Measurements from ENCODE around the gene UHRF1. TPM values are rescaled to one million over a fixed set of nuclear protein-coding genes. Genes with fewer than 3 reads are reported as not detected.
"Not testable (repeated sequence)": the region's sequence is repeated elsewhere in the genome, so short reads cannot be mapped to it uniquely, and the experiment has no call there.

Gene UHRF1
- polyA plus RNA-seq, 6 donors from 2014 or later: 0.07 to 0.17 (median 0.14) TPM; not detected in 2

DNA sequence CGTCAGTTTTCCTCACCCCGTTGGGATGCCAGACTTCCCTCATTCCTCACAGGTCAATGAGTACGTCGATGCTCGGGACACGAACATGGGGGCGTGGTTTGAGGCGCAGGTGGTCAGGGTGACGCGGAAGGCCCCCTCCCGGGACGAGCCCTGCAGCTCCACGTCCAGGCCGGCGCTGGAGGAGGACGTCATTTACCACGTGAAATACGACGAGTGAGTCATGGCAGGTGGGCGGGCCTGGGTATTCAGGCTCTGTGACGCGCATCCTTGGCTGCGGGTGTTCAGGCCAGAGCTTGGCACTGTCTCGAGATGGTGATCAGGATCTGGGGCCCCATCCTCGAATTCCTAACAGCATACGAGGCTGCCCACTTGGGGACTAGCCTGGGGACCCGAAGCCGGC, 21.4 kb downstream of the UHRF1 start:
- Mint-ChIP-seq H3K9me3 (no peaks in the 10 kb centered on the region), H3K4me1 (peaks cover 5 to 15% (median 14%) of the 10 kb centered on the region in 3 donors), H3K4me3 (no peak overlapping the region), H3K36me3 (no peaks in the 10 kb centered on the region), H3K27me3 (no peaks in the 10 kb centered on the region), H3K27ac (peak overlapping the region in 1 of 6 donors; percentile 22)
- DNase-seq: no peak
- ATAC-seq (ENCODE audit: low read depth in 2 of 2): no peak

DNA sequence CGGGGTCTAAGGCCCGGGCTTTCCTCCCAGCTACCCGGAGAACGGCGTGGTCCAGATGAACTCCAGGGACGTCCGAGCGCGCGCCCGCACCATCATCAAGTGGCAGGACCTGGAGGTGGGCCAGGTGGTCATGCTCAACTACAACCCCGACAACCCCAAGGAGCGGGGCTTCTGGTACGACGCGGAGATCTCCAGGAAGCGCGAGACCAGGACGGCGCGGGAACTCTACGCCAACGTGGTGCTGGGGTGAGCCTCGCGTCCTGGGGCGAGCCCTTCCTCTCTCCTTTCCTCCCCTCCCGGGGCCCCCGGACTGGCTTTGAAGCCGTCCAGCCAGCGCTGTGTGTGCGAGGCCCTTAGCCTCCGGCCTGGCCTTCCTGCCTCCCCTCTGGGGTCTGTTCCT, 23.4 kb downstream of the UHRF1 start:
- Mint-ChIP-seq H3K4me1 (peaks cover 5 to 15% (median 14%) of the 10 kb centered on the region in 3 donors), H3K36me3 (no peaks in the 10 kb centered on the region), H3K9me3 (no peaks in the 10 kb centered on the region), H3K4me3 (peak overlapping the region in 1 of 8 donors; percentile 16), H3K27ac (peak overlapping the region in 1 of 6 donors; percentile 37), H3K27me3 (no peaks in the 10 kb centered on the region)
- DNase-seq (no peak), ATAC-seq (ENCODE audit: low read depth in 2 of 2) (no peak)

DNA sequence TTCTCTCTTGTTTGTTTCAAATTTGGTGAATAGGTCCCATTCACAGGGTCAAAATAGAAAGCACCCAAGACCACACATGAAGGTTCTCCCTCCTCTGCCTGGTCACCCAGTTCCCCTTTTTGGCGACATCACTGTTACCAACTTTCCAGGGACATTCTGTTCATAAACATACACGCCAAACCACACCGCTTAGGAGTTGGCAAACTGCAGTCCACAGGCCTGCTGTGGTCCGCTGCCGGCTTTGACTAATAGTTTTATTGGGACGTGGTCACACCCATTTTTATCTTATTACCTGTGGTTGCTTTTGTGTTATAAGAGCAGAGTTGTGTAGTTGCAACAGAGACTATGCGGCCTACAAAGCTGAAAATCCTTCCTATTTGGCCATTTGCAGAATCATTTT, 24.2 kb downstream of the UHRF1 start:
- ATAC-seq (ENCODE audit: low read depth in 2 of 2): no peak
- H3K4me3 Mint-ChIP-seq: no peak overlapping the region
- DNase-seq: no peak
- no peaks in the 10 kb centered on the region for H3K36me3 Mint-ChIP-seq
- no peaks in the 10 kb centered on the region for H3K27me3 Mint-ChIP-seq
- peaks cover 5 to 15% (median 14%) of the 10 kb centered on the region in 3 donors for H3K4me1 Mint-ChIP-seq
- H3K27ac Mint-ChIP-seq: peak overlapping the region in 4 of 6 donors; percentile 37 to 61 (median 55)
- H3K9me3 Mint-ChIP-seq: no peaks in the 10 kb centered on the region

DNA sequence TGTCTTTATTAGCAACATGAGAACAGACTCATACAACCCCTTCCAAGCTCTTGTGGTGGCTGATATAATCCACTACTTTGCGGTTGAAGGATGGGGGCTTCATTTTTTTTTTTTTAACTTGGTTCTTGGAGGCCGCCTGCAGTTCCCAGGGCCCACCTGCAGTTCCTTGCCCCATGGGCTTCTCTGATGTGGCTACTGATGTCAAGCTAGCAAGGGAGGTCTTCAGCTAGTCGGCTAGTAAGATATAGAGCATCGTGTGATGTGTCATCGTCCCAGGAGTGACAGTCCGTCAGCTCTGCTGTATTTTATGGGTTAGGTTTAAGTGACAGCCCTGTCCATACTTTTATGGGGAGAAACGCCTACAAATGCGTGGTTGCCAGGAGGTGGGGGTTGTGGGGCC, 26.1 kb downstream of the UHRF1 start:
- Mint-ChIP-seq H3K4me1 (peaks cover 5 to 15% (median 14%) of the 10 kb centered on the region in 3 donors), H3K4me3 (no peak overlapping the region), H3K27ac (peak overlapping the region in 1 of 6 donors; percentile 1), H3K36me3 (no peaks in the 10 kb centered on the region), H3K27me3 (no peaks in the 10 kb centered on the region), H3K9me3 (no peaks in the 10 kb centered on the region)
- DNase-seq (no peak), ATAC-seq (ENCODE audit: low read depth in 2 of 2) (no peak)

DNA sequence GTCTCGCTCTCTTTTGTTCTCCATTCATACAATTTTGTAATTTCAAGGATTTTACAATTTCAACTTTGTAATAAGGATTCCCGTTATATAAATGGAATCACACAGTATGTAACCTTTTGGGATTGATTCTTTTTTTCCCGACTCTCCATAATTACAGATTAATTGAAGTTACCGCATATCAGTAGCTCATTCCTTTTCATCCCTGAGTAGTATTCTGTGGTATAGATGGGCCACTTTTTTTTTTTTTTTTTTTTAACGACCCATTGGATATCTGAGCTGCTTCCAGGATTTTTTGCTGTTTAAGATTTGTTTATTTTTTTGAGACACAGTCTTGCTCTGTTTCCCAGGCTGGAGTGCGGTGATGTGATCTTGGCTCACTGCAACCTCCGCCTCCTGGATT, 27.8 kb downstream of the UHRF1 start:
- DNase-seq: no peak
- H3K27ac Mint-ChIP-seq: peak overlapping the region in 1 of 6 donors; percentile 53
- no peaks in the 10 kb centered on the region for H3K9me3 Mint-ChIP-seq
- H3K4me1 Mint-ChIP-seq: peaks cover 5 to 15% (median 14%) of the 10 kb centered on the region in 3 donors
- no peak overlapping the region for H3K4me3 Mint-ChIP-seq
- no peaks in the 10 kb centered on the region for H3K27me3 Mint-ChIP-seq
- H3K36me3 Mint-ChIP-seq: no peaks in the 10 kb centered on the region
- ATAC-seq (ENCODE audit: low read depth in 2 of 2): no peak

DNA sequence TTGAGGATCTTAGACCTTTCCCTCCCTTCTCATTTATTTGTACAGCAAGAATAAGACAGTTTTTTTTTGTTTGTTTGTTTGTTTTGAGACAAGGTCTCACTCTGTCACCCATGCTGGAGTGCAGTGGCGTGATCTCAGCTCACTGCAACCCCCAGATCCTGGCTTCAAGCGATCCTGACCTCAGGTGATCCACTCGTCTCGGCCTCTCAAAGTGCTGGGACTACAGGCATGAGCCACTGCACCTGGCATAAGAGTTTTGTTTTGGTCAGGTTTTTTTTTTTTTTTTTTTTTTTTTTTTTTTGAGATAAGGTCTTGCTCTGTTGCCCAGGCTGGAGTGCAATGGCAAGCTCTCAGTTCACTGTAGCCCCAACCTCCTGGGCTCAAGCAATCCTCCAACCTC, 29.2 kb downstream of the UHRF1 start:
- not testable (repeated sequence) for DNase-seq; H3K27me3 Mint-ChIP-seq; H3K4me1 Mint-ChIP-seq; H3K4me3 Mint-ChIP-seq; H3K27ac Mint-ChIP-seq; H3K36me3 Mint-ChIP-seq; ATAC-seq (ENCODE audit: low read depth in 2 of 2); H3K9me3 Mint-ChIP-seq

DNA sequence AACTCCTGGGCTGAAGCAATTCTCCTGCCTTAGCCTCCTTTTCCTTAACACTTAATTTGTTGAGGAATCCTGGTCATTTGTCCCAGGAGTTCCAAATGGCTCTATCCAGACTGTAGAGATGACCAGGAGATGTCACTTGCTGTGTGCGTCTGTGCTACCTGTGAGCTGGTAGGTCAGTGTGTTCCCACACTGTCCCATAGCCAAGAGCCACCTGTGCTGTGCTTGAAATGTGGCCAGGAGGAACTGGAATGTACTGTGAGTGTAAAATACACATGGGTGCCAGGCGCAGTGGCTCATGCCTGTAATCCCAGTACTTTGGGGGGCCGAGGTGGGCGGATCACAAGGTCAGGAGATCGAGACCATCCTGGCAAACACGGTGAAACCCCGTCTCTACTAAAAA, 30.2 kb downstream of the UHRF1 start:
- no peak for ATAC-seq (ENCODE audit: low read depth in 2 of 2)
- Mint-ChIP-seq H3K27me3 (no peaks in the 10 kb centered on the region), H3K4me3 (no peak overlapping the region), H3K9me3 (no peaks in the 10 kb centered on the region), H3K27ac (no peak overlapping the region), H3K4me1 (peaks cover 0 to 3% (median 0%) of the 10 kb centered on the region in 3 donors), H3K36me3 (no peaks in the 10 kb centered on the region)
- no peak for DNase-seq

DNA sequence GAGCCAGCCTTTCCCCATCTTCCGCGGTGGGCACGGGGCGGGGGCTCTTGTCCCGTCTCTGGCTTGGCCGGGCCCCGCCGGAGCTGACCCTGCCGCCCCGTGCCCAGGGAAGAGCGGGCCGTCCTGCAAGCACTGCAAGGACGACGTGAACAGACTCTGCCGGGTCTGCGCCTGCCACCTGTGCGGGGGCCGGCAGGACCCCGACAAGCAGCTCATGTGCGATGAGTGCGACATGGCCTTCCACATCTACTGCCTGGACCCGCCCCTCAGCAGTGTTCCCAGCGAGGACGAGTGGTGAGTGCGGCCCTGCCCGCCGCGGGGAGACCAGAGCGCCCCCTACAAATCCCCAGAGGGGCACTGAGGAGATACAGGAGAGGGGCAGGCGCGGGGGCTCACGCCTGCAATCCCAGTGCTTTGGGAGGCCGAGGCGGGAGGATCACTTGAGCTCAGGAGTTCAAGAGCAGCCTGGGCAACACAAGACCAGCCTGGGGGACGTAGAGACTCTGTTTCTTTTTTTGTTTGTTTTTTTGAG, 32.4 kb downstream of the UHRF1 start:
- H3K27me3 Mint-ChIP-seq; H3K4me1 Mint-ChIP-seq; DNase-seq; ATAC-seq (ENCODE audit: low read depth in 2 of 2); H3K27ac Mint-ChIP-seq; H3K36me3 Mint-ChIP-seq; H3K4me3 Mint-ChIP-seq; H3K9me3 Mint-ChIP-seq: not testable (repeated sequence)

DNA sequence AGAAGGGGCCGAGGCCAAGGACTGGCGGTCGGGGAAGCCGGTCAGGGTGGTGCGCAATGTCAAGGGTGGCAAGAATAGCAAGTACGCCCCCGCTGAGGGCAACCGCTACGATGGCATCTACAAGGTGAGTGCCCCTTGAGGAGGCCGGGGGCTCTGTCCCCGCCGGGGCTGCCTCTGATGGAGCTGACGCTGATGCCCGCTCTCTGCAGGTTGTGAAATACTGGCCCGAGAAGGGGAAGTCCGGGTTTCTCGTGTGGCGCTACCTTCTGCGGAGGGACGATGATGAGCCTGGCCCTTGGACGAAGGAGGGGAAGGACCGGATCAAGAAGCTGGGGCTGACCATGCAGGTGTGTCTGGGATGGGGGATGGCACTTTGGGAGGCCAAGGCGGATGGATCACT, 41.3 kb downstream of the UHRF1 start:
- H3K9me3 Mint-ChIP-seq; ATAC-seq (ENCODE audit: low read depth in 2 of 2); H3K27ac Mint-ChIP-seq; H3K4me1 Mint-ChIP-seq; H3K36me3 Mint-ChIP-seq; H3K4me3 Mint-ChIP-seq; H3K27me3 Mint-ChIP-seq; DNase-seq: not testable (repeated sequence)

DNA sequence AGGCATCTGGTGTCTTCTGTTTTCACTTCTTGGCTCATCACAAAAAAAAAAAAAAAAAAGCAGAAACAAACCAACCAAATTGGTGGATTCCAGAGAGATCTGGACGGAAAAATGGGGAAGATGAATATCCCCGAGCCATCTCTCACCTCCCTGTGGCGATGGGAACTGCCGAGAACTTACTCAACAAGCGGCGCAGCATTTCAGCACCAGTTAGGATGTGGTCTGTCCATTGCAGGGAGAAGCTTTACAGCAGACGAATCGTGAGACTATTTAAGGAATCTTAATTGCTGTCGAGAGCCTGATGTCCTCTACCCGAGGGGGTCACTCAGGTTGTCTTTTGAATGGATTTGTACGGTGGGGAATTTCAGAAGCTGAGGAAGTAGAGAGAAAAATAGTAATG, 42.4 kb downstream of the UHRF1 start:
- no peaks in the 10 kb centered on the region for H3K9me3 Mint-ChIP-seq
- H3K27ac Mint-ChIP-seq: no peak overlapping the region

DNA sequence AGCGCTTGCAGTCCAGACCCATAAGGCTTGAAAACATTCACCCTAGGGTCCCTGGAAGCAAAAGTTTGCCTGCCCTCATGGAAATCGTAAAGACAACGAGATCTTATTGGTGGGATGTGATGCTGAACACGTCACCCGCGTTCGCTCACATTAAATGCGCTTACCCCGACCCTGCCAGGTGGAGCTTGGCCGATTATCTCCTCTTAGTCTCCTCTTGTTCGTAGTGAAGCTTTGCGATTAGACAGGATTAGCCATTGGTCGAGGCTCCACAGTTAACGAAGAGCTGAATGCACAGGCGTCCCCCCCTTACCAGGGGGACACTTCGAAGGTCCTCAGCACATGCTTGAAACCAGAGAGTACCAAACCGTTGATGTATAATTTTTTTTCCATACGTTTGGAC, 43.6 kb downstream of the UHRF1 start:
- ATAC-seq (ENCODE audit: low read depth in 2 of 2) (no peak), DNase-seq (no peak)
- no peaks in the 10 kb centered on the region for H3K4me1 Mint-ChIP-seq
- H3K36me3 Mint-ChIP-seq: no peaks in the 10 kb centered on the region
- H3K27me3 Mint-ChIP-seq: no peaks in the 10 kb centered on the region
- peak overlapping the region in 1 of 6 donors; percentile 56 for H3K27ac Mint-ChIP-seq
- H3K9me3 Mint-ChIP-seq: no peaks in the 10 kb centered on the region
- H3K4me3 Mint-ChIP-seq: no peak overlapping the region

More for the DNA sequence above, 42.4 kb downstream of the UHRF1 start:
- no peak for DNase-seq
- Mint-ChIP-seq H3K4me1 (peaks cover 0 to 4% (median 0%) of the 10 kb centered on the region in 3 donors), H3K4me3 (no peak overlapping the region), H3K36me3 (no peaks in the 10 kb centered on the region), H3K27me3 (no peaks in the 10 kb centered on the region)
- no peak for ATAC-seq (ENCODE audit: low read depth in 2 of 2)

DNA sequence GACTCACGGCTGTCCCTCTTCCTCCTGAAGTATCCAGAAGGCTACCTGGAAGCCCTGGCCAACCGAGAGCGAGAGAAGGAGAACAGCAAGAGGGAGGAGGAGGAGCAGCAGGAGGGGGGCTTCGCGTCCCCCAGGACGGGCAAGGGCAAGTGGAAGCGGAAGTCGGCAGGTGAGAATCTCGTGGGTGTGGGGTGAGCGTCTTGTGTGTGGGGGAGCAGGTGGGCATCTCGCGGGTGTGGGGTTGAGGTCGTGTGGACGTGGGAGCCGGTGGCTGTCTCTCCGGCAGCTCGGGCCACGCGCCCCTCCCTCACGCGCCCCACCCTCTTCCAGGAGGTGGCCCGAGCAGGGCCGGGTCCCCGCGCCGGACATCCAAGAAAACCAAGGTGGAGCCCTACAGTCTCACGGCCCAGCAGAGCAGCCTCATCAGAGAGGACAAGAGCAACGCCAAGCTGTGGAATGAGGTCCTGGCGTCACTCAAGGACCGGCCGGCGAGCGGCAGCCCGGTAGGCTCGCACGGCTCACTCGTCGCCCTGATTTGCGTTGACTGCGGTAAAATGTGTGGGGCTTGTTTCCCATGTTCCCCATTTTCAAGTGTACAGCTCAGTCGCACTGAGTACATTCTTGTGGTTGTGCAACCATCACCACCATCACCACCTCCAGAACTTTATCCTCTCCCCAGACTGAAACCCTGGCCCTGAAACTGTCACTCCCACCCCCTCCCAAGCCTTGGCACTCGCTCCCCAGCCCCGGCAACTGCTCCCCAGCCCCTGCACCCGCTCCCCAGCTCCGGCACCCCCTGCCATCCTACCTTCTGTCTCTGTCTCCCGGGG, 45.2 kb downstream of the UHRF1 start:
- H3K36me3 Mint-ChIP-seq; ATAC-seq (ENCODE audit: low read depth in 2 of 2); H3K9me3 Mint-ChIP-seq; H3K27me3 Mint-ChIP-seq; H3K4me1 Mint-ChIP-seq; DNase-seq; H3K4me3 Mint-ChIP-seq: not testable (repeated sequence)
- peak overlapping the region in 3 of 6 donors; percentile 19 to 47 (median 33) for H3K27ac Mint-ChIP-seq

DNA sequence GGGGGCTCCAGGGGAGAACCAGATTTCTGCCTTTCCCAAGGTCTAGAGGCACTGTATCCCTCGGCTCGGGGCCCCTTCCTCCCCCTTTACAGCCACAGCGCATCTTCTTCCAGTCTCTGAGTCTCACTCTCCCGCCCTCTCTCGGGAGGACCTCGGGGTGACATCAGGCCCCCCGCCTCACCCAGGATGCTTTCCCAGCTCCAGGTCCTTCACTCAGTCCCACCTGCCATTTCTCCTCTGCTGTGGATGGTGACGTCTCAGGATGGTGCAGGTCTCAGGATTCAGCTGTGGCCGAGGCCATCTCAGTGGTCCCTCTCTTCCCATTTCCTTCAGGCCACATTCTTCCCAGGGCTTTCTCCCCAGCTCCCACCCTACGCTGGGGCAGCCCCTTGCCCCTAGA, 46.0 kb downstream of the UHRF1 start:
- Mint-ChIP-seq H3K4me1 (no peaks in the 10 kb centered on the region), H3K36me3 (no peaks in the 10 kb centered on the region), H3K27me3 (no peaks in the 10 kb centered on the region), H3K4me3 (no peak overlapping the region), H3K27ac (peak overlapping the region in 3 of 6 donors; percentile 11 to 33 (median 19)), H3K9me3 (no peaks in the 10 kb centered on the region)
- DNase-seq (no peak), ATAC-seq (ENCODE audit: low read depth in 2 of 2) (no peak)

DNA sequence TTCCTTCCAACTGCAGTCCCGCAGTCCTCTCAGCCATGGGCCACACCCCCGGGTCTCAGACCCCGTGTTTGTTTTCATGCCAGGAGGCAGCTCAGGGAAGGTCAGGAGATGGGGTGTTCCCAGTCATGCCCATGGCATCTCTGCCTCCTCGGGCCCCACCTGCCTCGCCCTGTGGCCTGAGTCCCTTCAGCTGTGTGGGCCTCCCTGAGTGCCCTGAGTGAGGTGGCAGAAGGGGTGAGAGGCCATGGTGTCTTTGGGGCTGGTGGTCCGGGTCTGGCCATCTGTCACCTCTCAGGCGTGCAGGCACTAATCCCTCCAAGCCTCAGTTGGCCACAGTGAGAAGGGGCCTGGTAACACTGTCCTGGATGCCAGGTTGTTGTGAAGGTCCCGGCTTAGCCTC, 48.7 kb downstream of the UHRF1 start:
- no peaks in the 10 kb centered on the region for H3K4me1 Mint-ChIP-seq
- H3K27ac Mint-ChIP-seq: peak overlapping the region in 1 of 6 donors; percentile 59
- no peaks in the 10 kb centered on the region for H3K36me3 Mint-ChIP-seq
- H3K27me3 Mint-ChIP-seq: no peaks in the 10 kb centered on the region
- DNase-seq (no peak), ATAC-seq (ENCODE audit: low read depth in 2 of 2) (no peak)
- H3K4me3 Mint-ChIP-seq: no peak overlapping the region
- H3K9me3 Mint-ChIP-seq: no peaks in the 10 kb centered on the region

Measured in naive B cell (primary cell).